GM23338 (cell line): Measurements from ENCODE around the gene CRACR2A.

Experiments
- CTCF ChIP-seq, 2 experiments: fragments of 200-600 bp in 1 of 2; sonication (generic) in 1 of 2; conservative IDR thresholded peaks; 2 replicates each; pipeline versions ENCODE4 v1.5.1 to v1.6.1; 2016 to 2017; ENCODE audit warnings: antibody characterized with exemption in 2 of 2, low read depth in 2 of 2, mild to moderate bottlenecking in 2 of 2, moderate library complexity in 1 of 2
- POLR2AphosphoS5 ChIP-seq: IDR thresholded peaks from 2 replicates; pipeline ENCODE4 v1.6.1; 2016; ENCODE audit warnings: antibody characterized with exemption, low read depth

GRCh38 chr12:3795066-3795465 is 42.2 kb upstream of the CRACR2A start:
- no peak for TF ChIP-seq CTCF (conservative IDR thresholded peaks at IDR 0.05; ENCODE audit: low read depth in 2 of 2)
- TF ChIP-seq POLR2AphosphoS5 = no peak
